ENCODE measurements around the gene SALL3. TPM values are rescaled to one million over a fixed set of nuclear protein-coding genes. Genes with fewer than 3 reads are reported as not detected.

Gene SALL3
- total and polyA plus RNA-seq, 2 of the 4 experiments (the other 2 are of a cell fraction): not detected

DNA sequence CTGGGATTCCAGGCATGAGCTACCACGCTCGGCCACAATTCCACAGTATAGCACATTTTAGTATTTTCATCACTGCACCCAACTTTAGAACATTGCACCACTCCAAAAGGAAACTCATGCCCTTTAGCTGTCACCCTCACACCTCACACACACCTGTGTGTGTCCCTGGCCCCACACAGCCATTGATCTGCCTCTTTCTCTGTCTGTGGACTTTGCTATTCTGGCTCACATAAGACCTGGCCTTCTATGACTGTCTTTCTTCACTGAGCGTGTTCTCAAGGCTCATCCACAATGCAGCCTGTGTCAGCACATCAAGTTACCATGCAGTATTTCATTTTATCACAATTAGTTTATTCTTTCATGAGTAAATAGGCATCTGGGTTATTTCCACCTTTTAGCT, 69.9 kb downstream of the SALL3 start:
- no peak overlapping the region for H2AFZ ChIP-seq (replicated peaks; ENCODE audit: low read length, poor library complexity)
- H2AK9ac ChIP-seq (replicated peaks; ENCODE audit: low read depth, low read length, poor library complexity): no peak overlapping the region
- no peak overlapping the region for H3K4me2 ChIP-seq (ENCODE audit: low read depth, low read length)
- no peak overlapping the region for H2BK5ac ChIP-seq (ENCODE audit: low read depth, low read length, poor library complexity, severe bottlenecking)
- ChIA-PET POLR2A (ENCODE audit: unreplicated experiment) (no interaction called here), CTCF (no interaction called here)
- H3K27ac ChIP-seq (ENCODE audit: insufficient read depth, low read length): no peak overlapping the region
- H4K5ac ChIP-seq (ENCODE audit: low read depth, low read length): no peak overlapping the region
- H3K4me1 ChIP-seq (ENCODE audit: control insufficient read depth, insufficient read depth, low read length): no peaks in the 10 kb centered on the region
- no peaks in the 10 kb centered on the region for H3K36me3 ChIP-seq (ENCODE audit: control insufficient read depth, insufficient read depth, low read length)
- H3K9me1 ChIP-seq (ENCODE audit: insufficient read depth, low read length): no peaks in the 10 kb centered on the region
- no peak overlapping the region for H4K91ac ChIP-seq (ENCODE audit: insufficient read depth, low read depth, low read length)
- no peak overlapping the region for H4K8ac ChIP-seq (ENCODE audit: low read depth in 2 of 2, low read length in 2 of 2)
- BruUV-seq (replicated peaks): no TSS peak
- H3K14ac ChIP-seq (replicated peaks; ENCODE audit: low read depth, low read length): no peak overlapping the region
- H3K79me1 ChIP-seq (ENCODE audit: low read depth in 1 of 2, low read length in 2 of 2): no peaks in the 10 kb centered on the region
- H2BK15ac ChIP-seq (ENCODE audit: low read depth, low read length): no peak overlapping the region
- in situ Hi-C loops (cut with MboI; ENCODE audit: low sequenced_read_pairs): no loop called here
- WGBS, 2 experiments (ENCODE audit: extremely low coverage in 2 of 2, insufficient read length in 1 of 2): 73% methylated on average over 2 of the region's 3 CpGs; no CpG with 5 or more reads in 1 of the 2 experiments
- no peak overlapping the region for H3K4ac ChIP-seq (ENCODE audit: low read depth, low read length)
- no peak for ATAC-seq (ENCODE audit: low read depth)
- no peak overlapping the region for H3K4me3 ChIP-seq (ENCODE audit: insufficient read depth, low read depth, low read length)
- H3K9ac ChIP-seq (ENCODE audit: low read depth, low read length): no peak overlapping the region
- intact Hi-C loops (cut with micrococcal nuclease): no loop called here
- dilution Hi-C loops (cut with HindIII; ENCODE audit: low sequenced_read_pairs, unreplicated experiment): no loop called here
- H3K56ac ChIP-seq (ENCODE audit: extremely low read depth, insufficient read depth, low read length): no peak overlapping the region
- no peak overlapping the region for H2BK120ac ChIP-seq (ENCODE audit: low read depth, low read length)
- H3K18ac ChIP-seq (ENCODE audit: low read depth, low read length): no peak overlapping the region
- H2BK20ac ChIP-seq (ENCODE audit: low read depth, low read length): no peak overlapping the region
- H2AK5ac ChIP-seq (ENCODE audit: low read depth, low read length): no peak overlapping the region
- no peak for TF ChIP-seq FOS (IDR thresholded peaks at IDR 0.05; ENCODE audit: low read depth, low read length)
- no peak for TF ChIP-seq RCOR1 (IDR thresholded peaks at IDR 0.05; ENCODE audit: insufficient replicate concordance, low read length)
- TF ChIP-seq NFE2L2 (IDR thresholded peaks at IDR 0.05; ENCODE audit: low read depth, low read length): no peak
- TF ChIP-seq, protein P1, sequence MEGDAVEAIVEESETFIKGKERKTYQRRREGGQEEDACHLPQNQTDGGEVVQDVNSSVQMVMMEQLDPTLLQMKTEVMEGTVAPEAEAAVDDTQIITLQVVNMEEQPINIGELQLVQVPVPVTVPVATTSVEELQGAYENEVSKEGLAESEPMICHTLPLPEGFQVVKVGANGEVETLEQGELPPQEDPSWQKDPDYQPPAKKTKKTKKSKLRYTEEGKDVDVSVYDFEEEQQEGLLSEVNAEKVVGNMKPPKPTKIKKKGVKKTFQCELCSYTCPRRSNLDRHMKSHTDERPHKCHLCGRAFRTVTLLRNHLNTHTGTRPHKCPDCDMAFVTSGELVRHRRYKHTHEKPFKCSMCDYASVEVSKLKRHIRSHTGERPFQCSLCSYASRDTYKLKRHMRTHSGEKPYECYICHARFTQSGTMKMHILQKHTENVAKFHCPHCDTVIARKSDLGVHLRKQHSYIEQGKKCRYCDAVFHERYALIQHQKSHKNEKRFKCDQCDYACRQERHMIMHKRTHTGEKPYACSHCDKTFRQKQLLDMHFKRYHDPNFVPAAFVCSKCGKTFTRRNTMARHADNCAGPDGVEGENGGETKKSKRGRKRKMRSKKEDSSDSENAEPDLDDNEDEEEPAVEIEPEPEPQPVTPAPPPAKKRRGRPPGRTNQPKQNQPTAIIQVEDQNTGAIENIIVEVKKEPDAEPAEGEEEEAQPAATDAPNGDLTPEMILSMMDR (conservative IDR thresholded peaks at IDR 0.05; ENCODE audit: low read depth, low read length): no peak
- TF ChIP-seq CHD1 (IDR thresholded peaks at IDR 0.05; ENCODE audit: low read depth, low read length): no peak
- no peak for TF ChIP-seq SMC3 (IDR thresholded peaks at IDR 0.05; ENCODE audit: low read depth, low read length)
- TF ChIP-seq BHLHE40 (IDR thresholded peaks at IDR 0.05; ENCODE audit: low read depth, low read length): no peak
- no peak for TF ChIP-seq RAD21 (IDR thresholded peaks at IDR 0.05; ENCODE audit: low read length)
- no peak for TF ChIP-seq MAFK (IDR thresholded peaks at IDR 0.05; ENCODE audit: low read depth, low read length)
- no peak for TF ChIP-seq RFX5 (IDR thresholded peaks at IDR 0.05; ENCODE audit: low read depth, low read length)
- no peak for TF ChIP-seq CEBPB (IDR thresholded peaks at IDR 0.05; ENCODE audit: low read depth, low read length)
- TF ChIP-seq, protein P2, sequence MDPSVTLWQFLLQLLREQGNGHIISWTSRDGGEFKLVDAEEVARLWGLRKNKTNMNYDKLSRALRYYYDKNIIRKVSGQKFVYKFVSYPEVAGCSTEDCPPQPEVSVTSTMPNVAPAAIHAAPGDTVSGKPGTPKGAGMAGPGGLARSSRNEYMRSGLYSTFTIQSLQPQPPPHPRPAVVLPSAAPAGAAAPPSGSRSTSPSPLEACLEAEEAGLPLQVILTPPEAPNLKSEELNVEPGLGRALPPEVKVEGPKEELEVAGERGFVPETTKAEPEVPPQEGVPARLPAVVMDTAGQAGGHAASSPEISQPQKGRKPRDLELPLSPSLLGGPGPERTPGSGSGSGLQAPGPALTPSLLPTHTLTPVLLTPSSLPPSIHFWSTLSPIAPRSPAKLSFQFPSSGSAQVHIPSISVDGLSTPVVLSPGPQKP (IDR thresholded peaks at IDR 0.05; ENCODE audit: borderline replicate concordance, low read depth, low read length): no peak
- TF ChIP-seq POLR2A (IDR thresholded peaks at IDR 0.05; ENCODE audit: low read depth, low read length): no peak
- no peak for TF ChIP-seq MXI1 (IDR thresholded peaks at IDR 0.05; ENCODE audit: borderline replicate concordance, low read depth, low read length)
- no peak for TF ChIP-seq MAZ (IDR thresholded peaks at IDR 0.05; ENCODE audit: borderline replicate concordance, low read depth, low read length)
- TF ChIP-seq, protein P3, sequence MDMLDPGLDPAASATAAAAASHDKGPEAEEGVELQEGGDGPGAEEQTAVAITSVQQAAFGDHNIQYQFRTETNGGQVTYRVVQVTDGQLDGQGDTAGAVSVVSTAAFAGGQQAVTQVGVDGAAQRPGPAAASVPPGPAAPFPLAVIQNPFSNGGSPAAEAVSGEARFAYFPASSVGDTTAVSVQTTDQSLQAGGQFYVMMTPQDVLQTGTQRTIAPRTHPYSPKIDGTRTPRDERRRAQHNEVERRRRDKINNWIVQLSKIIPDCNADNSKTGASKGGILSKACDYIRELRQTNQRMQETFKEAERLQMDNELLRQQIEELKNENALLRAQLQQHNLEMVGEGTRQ (IDR thresholded peaks at IDR 0.05; ENCODE audit: low read depth, low read length): no peak
- no peaks in the 10 kb centered on the region for H3K27me3 ChIP-seq (ENCODE audit: control insufficient read depth, insufficient read depth, low read length)
- H3K9me3 ChIP-seq (ENCODE audit: control insufficient read depth, insufficient read depth, low read length): peaks cover 2% of the 10 kb centered on the region; the same call in 1 of the 2 replicates
- no peak overlapping the region for H3K23ac ChIP-seq (ENCODE audit: low read depth, low read length)
- H4K20me1 ChIP-seq (ENCODE audit: insufficient read depth, low read length): no peaks in the 10 kb centered on the region
- no peak for DNase-seq
